Measurements from ENCODE around the gene DGKG. TPM values are rescaled to one million over a fixed set of nuclear protein-coding genes. Genes with fewer than 3 reads are reported as not detected.

The DGKG gene
- total RNA-seq, 4 donors from 2014 or later, result 14.5 to 35.1 (median 20.3) TPM

DNA sequence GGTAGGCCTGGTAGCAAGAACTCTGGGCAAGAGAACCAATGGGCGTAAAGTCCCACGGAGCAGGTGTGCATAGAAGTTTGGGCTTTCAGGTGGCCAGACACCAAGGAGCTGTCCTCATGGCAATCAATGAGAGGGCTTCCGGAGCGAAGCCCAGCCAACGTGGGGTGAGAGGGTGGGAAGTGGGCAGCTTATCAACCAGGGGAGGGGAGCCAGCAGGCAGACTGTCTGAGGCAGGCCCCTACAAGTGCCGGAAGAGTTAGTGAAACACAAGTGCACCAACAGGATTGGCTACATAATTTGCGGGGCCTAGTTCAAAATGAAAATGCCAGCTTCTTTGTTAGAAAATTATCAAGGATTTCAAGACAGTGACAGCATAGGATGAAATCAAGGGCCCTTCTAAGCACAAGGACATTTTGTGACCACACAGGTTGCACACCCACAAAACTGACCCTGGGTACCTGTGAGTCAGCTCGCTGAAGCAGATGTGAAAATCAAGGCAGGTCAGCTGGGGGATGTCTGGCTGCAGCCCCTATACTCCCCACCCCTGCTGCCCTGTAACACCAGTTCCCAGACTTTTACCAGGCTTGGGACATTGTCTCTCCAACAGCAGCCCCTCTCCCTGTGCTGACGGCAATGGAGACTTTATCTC, 151.1 kb downstream of the DGKG start:
- no peak for TF ChIP-seq POLR2A (IDR thresholded peaks at IDR 0.05)
- TF ChIP-seq, protein P1, sequence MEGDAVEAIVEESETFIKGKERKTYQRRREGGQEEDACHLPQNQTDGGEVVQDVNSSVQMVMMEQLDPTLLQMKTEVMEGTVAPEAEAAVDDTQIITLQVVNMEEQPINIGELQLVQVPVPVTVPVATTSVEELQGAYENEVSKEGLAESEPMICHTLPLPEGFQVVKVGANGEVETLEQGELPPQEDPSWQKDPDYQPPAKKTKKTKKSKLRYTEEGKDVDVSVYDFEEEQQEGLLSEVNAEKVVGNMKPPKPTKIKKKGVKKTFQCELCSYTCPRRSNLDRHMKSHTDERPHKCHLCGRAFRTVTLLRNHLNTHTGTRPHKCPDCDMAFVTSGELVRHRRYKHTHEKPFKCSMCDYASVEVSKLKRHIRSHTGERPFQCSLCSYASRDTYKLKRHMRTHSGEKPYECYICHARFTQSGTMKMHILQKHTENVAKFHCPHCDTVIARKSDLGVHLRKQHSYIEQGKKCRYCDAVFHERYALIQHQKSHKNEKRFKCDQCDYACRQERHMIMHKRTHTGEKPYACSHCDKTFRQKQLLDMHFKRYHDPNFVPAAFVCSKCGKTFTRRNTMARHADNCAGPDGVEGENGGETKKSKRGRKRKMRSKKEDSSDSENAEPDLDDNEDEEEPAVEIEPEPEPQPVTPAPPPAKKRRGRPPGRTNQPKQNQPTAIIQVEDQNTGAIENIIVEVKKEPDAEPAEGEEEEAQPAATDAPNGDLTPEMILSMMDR (IDR thresholded peaks at IDR 0.05), result no peak
- Histone ChIP-seq H3K36me3 (no peaks in the 10 kb centered on the region), H3K4me1 (no peaks in the 10 kb centered on the region), H3K27me3 (no peaks in the 10 kb centered on the region), H3K27ac (no peak overlapping the region), H3K4me3 (replicated peaks in 1 of 3) (no peak overlapping the region), H3K9me3 (no peaks in the 10 kb centered on the region)
- 96 to 97% methylated on average over 9 of the region's 9 CpGs for WGBS, 2 donors
- intact Hi-C loops (cut with DNase I), result no loop called here
- no peak for DNase-seq

DNA sequence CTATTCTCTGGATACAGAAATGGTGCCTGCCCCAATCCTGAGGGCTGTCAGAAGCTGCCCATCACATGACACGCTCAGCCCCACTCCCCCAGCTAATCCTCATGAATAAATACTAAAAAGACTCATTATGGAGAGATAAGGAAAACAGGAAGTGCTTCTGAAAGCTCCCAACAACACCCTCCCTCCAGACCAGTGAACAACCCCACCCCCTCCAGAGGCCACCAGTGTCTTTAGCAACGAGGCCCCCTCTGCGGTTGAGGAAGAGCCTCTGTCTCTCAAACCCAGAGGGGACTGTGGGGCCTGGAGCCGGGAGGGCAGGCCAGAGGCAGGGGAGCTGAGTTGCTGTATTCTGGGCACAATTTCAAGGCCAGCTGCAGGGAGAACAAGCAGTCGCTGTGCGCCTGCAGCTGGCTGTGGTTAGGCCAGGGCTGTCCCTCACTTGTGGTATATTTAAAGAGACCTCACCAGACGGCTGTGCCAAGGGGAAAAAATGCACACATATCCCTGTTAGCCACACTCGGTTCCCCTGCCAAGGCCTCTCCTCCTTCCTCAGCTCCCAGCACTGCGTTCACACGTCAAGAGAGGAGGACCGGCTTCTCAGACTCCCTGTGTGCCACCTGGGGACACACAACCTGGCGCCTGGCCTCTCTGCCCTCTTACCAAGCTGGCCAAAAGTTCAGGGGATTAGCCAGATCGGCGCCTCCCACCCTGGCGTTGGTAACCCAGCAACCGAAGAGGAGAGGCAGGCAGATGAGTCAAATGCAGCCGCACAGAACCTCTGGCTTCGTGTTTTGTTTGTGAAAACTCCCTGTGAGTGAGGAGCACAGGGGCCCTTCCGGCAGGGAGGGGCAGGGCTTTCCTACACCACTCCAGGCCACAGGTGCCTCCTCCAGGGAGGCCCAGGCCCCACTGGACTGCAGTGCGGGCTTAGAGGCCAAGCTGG, 152.0 kb downstream of the DGKG start:
- Histone ChIP-seq H3K4me3 (replicated peaks in 1 of 3) (no peak overlapping the region), H3K27me3 (no peaks in the 10 kb centered on the region), H3K27ac (no peak overlapping the region), H3K4me1 (no peaks in the 10 kb centered on the region), H3K9me3 (no peaks in the 10 kb centered on the region), H3K36me3 (no peaks in the 10 kb centered on the region)
- 52 to 54% methylated on average over 18 to 20 of the region's 20 CpGs for WGBS, 2 donors
- TF ChIP-seq, protein P1 (IDR thresholded peaks at IDR 0.05), result no peak
- TF ChIP-seq POLR2A (IDR thresholded peaks at IDR 0.05), result no peak
- intact Hi-C loops (cut with DNase I), result no loop called here
- peak in 1 of 2 donors; percentile 4 for DNase-seq

DNA sequence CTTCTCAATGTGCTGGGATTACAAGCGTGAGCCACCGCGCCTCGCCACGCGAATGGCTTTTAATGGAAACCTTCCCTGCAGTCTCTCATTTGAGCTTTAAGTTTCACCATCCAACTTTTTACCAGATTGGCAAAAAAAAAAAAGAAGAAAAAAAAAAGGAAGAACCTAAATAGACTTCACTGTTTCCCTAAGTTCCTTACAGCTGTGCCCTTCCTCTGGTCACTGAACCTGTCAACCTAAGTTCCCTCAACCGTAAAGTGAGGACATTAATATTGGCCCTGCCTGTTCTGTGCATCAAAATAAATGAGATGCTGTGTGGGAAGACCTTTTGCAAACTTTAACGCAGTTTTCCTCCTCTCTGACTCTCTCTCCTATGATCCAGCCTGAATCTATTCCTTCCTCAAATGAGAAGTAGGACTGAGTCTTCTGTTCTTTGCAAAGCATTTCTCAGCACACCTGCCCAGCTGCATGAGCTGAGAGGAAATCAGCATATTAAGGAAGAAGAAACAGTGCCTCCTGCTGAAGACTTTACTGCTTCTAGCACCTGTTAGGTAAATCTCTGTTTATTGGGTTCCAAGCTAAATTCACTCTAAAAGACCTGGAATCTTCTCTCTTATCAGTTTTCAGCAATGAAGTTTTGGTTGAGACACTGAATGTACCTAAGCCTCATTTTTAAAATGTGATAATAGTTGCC, 153.6 kb downstream of the DGKG start:
- no peaks in the 10 kb centered on the region for H3K4me1 ChIP-seq
- H3K36me3 ChIP-seq, result no peaks in the 10 kb centered on the region
- no peak overlapping the region for H3K27ac ChIP-seq
- no peak for TF ChIP-seq POLR2A (IDR thresholded peaks at IDR 0.05)
- TF ChIP-seq, protein P1 (IDR thresholded peaks at IDR 0.05), result no peak
- intact Hi-C loops (cut with DNase I), result no loop called here
- DNase-seq, result no peak
- no peaks in the 10 kb centered on the region for H3K27me3 ChIP-seq
- no peaks in the 10 kb centered on the region for H3K9me3 ChIP-seq
- no peak overlapping the region for H3K4me3 ChIP-seq (replicated peaks in 1 of 3)
- WGBS, 2 donors, result 83 to 93% methylated on average over 8 of the region's 8 CpGs

DNA sequence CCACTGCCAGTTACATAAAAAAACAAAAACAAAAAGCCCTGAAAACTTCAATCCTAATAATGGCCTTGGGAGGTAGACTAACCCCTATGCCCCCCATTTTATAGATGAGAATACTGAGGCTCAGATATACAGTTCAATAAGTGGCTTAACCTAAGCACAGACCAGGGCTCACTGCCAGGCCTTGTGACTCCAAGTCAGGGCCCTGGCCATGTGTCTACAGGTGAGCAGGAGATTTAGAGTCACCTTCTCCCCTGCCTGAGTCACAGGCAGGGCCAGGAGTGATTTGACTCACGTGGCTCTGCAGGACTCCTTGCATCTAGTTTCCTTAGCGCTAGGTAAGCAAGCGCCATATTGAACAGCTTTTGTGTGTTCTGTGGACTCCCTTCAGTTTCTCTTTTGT, 154.5 kb downstream of the DGKG start:
- H3K9me3 ChIP-seq, result no peaks in the 10 kb centered on the region
- DNase-seq, result no peak
- H3K4me3 ChIP-seq (replicated peaks in 1 of 3), result no peak overlapping the region
- WGBS, 2 donors, result 92 to 97% methylated on average over 3 of the region's 3 CpGs
- intact Hi-C loops (cut with DNase I), result no loop called here
- no peak overlapping the region for H3K27ac ChIP-seq
- no peaks in the 10 kb centered on the region for H3K36me3 ChIP-seq
- no peaks in the 10 kb centered on the region for H3K4me1 ChIP-seq
- TF ChIP-seq POLR2A (IDR thresholded peaks at IDR 0.05), result no peak
- TF ChIP-seq, protein P1 (IDR thresholded peaks at IDR 0.05), result no peak
- H3K27me3 ChIP-seq, result no peaks in the 10 kb centered on the region
